MM.1S (cell line): Measurements from ENCODE around the gene SNRNP48.

ENCODE experiments used
- DNase-seq: peaks from one replicate; pipeline ENCODE4 v3.0.0-alpha.2; 2015
- H2AFZ ChIP-seq: fragments of 300-600 bp; sonication (generic); 2 replicates; pipeline ENCODE4 v1.6.0; 2016; ENCODE audit warnings: antibody characterized with exemption, low read length
- H3F3A ChIP-seq: fragments of 300-600 bp; sonication (generic); 2 replicates; pipeline ENCODE4 v1.6.1; 2016; ENCODE audit warnings: mild to moderate bottlenecking, antibody characterized with exemption, low read length, moderate library complexity, mixed read lengths; ENCODE audit not compliant: insufficient read depth
- H3K27ac ChIP-seq: fragments of 300-600 bp; sonication (generic); 2 replicates; pipeline ENCODE4 v1.5.1; 2016; ENCODE audit warnings: mild to moderate bottlenecking, low read length
- H3K27me3 ChIP-seq: fragments of 300-600 bp; sonication (generic); replicated peaks from 2 replicates; pipeline ENCODE4 v1.6.0; 2016; ENCODE audit warnings: low read length; ENCODE audit not compliant: insufficient read depth
- H3K36me3 ChIP-seq: fragments of 300-600 bp; sonication (generic); replicated peaks from 2 replicates; pipeline ENCODE4 v1.6.1; 2016; ENCODE audit warnings: mild to moderate bottlenecking, low read length, mixed read lengths; ENCODE audit not compliant: insufficient read depth
- H3K4me1 ChIP-seq: fragments of 300-600 bp; sonication (generic); 2 replicates; pipeline ENCODE4 v1.6.1; 2016; ENCODE audit warnings: low read length, mixed read lengths
- H3K4me2 ChIP-seq: fragments of 300-600 bp; sonication (generic); 2 replicates; pipeline ENCODE4 v1.6.0; 2016; ENCODE audit warnings: low read depth, low read length
- H3K4me3 ChIP-seq: fragments of 300-600 bp; sonication (generic); 2 replicates; pipeline ENCODE4 v1.5.1; 2016; ENCODE audit warnings: low read length, mixed read lengths
- H3K79me2 ChIP-seq: fragments of 300-600 bp; sonication (generic); 2 replicates; pipeline ENCODE4 v1.6.1; 2016; ENCODE audit warnings: mixed run types, low read length, mixed read lengths
- H3K9ac ChIP-seq: fragments of 300-600 bp; sonication (generic); 2 replicates; pipeline ENCODE4 v1.6.1; 2016; ENCODE audit warnings: low read length, mixed read lengths
- H3K9me2 ChIP-seq: fragments of 300-600 bp; sonication (generic); replicated peaks from 2 replicates; pipeline ENCODE4 v1.6.1; 2016; ENCODE audit warnings: mild to moderate bottlenecking, low read length, mixed read lengths; ENCODE audit not compliant: insufficient read depth
- H3K9me3 ChIP-seq: fragments of 300-600 bp; sonication (generic); replicated peaks from 2 replicates; pipeline ENCODE4 v1.6.1; 2016; ENCODE audit warnings: mild to moderate bottlenecking, low read length, mixed read lengths; ENCODE audit not compliant: insufficient read depth
- H4K20me1 ChIP-seq: fragments of 300-600 bp; sonication (generic); 2 replicates; pipeline ENCODE4 v1.6.1; 2016; ENCODE audit warnings: mild to moderate bottlenecking, low read length, moderate library complexity, mixed read lengths; ENCODE audit not compliant: insufficient read depth
- CTCF ChIP-seq: fragments of 300-600 bp; sonication (generic); IDR thresholded peaks from 2 replicates; pipeline ENCODE4 v1.5.1; 2016; ENCODE audit warnings: antibody characterized with exemption, low read length, mixed read lengths
- EZH2 ChIP-seq: fragments of 300-600 bp; sonication (generic); optimal IDR thresholded peaks from 2 replicates; pipeline ENCODE3; 2017; ENCODE audit warnings: low read depth, mild to moderate bottlenecking, antibody characterized with exemption, low read length, mixed read lengths
- EZH2phosphoT487 ChIP-seq: fragments of 300-600 bp; sonication (generic); IDR thresholded peaks from 2 replicates; pipeline ENCODE4 v1.6.1; 2018; ENCODE audit warnings: antibody characterized with exemption, low read length

Gene SNRNP48

GRCh38 chr6:7629321-7629720 is 39.3 kb downstream of the SNRNP48 start:
- H3K4me2 ChIP-seq = no peak overlapping the region
- no peaks in the 10 kb centered on the region for H4K20me1 ChIP-seq

GRCh38 chr6:7630792-7631191 is 40.8 kb downstream of the SNRNP48 start:
- TF ChIP-seq CTCF (no peak), EZH2 (no peak), EZH2phosphoT487 (no peak)
- Histone ChIP-seq H3K9me3 (no peaks in the 10 kb centered on the region), H2AFZ (no peak overlapping the region), H3K9ac (no peak overlapping the region), H3K4me1 (no peaks in the 10 kb centered on the region), H3K4me3 (no peak overlapping the region), H3K27me3 (0 out of 2 replicates have a peak, but pooled peaks cover 4% of the 10 kb centered on the region), H3F3A (no peaks in the 10 kb centered on the region), H3K9me2 (no peaks in the 10 kb centered on the region), H4K20me1 (no peaks in the 10 kb centered on the region), H3K36me3 (no peaks in the 10 kb centered on the region), H3K4me2 (no peak overlapping the region), H3K27ac (no peak overlapping the region), H3K79me2 (no peaks in the 10 kb centered on the region)
- no peak for DNase-seq

More at GRCh38 chr6:7629321-7629720, 39.3 kb downstream of the SNRNP48 start:
- H3K4me3 ChIP-seq = no peak overlapping the region
- no peak overlapping the region for H3K27ac ChIP-seq
- no peaks in the 10 kb centered on the region for H3F3A ChIP-seq
- no peak for DNase-seq
- H3K79me2 ChIP-seq = no peaks in the 10 kb centered on the region
- H3K27me3 ChIP-seq = 0 out of 2 replicates have a peak, but pooled peaks cover 4% of the 10 kb centered on the region
- H3K9me3 ChIP-seq = no peaks in the 10 kb centered on the region
- no peak overlapping the region for H3K9ac ChIP-seq
- H2AFZ ChIP-seq = no peak overlapping the region
- H3K4me1 ChIP-seq = no peaks in the 10 kb centered on the region
- no peaks in the 10 kb centered on the region for H3K9me2 ChIP-seq
- no peaks in the 10 kb centered on the region for H3K36me3 ChIP-seq
- TF ChIP-seq CTCF (no peak), EZH2 (no peak), EZH2phosphoT487 (no peak)

- no peaks in the 10 kb centered on the region for H3K9me3 ChIP-seq
- H3K9me2 ChIP-seq = no peaks in the 10 kb centered on the region
- no peak overlapping the region for H3K27ac ChIP-seq
- H3K4me2 ChIP-seq = no peak overlapping the region
- no peaks in the 10 kb centered on the region for H3K36me3 ChIP-seq
- H3K4me1 ChIP-seq = no peaks in the 10 kb centered on the region
- H3K79me2 ChIP-seq = no peaks in the 10 kb centered on the region
- no peak overlapping the region for H2AFZ ChIP-seq
- 0 out of 2 replicates have a peak, but pooled peaks cover 4% of the 10 kb centered on the region for H3K27me3 ChIP-seq
- H3K4me3 ChIP-seq = no peak overlapping the region
- H3F3A ChIP-seq = no peaks in the 10 kb centered on the region
- TF ChIP-seq EZH2 (no peak), CTCF (no peak), EZH2phosphoT487 (no peak)
- no peaks in the 10 kb centered on the region for H4K20me1 ChIP-seq
- no peak for DNase-seq
- H3K9ac ChIP-seq = no peak overlapping the region
These were observed 41.5 kb downstream of the SNRNP48 start for GRCh38 chr6:7631466-7631865.
